HCT116 (cell line): Measurements from ENCODE around the gene CBX5. TPM values are rescaled to one million over a fixed set of nuclear protein-coding genes. Genes with fewer than 3 reads are reported as not detected.

Experiments used
- ATAC-seq: fragments of 200-7000 bp; cut with Tn5 transposase; 2 replicates; pipeline ENCODE4 v1.9.1; 2020; ENCODE audit warnings: mild to moderate bottlenecking, moderate library complexity
- BruUV-seq: library from RNA; stranded (reverse); fragments of 400-500 nt; replicated peaks from 2 replicates; lab custom pipeline; 2021; lab: Mats Ljungman, UMichigan
- CTCF ChIA-PET: fragments of 300-600 bp; sonication (Branson Sonifier 250); formaldehyde crosslinking; loops from one replicate; lab custom pipeline; 2021; ENCODE audit warnings: antibody characterized with exemption; lab: Charles Lee
- POLR2A ChIA-PET: fragments of 300-600, 350-600 bp; sonication (Branson Sonifier 250); formaldehyde crosslinking; loops from one replicate; lab custom pipeline; 2021; ENCODE audit warnings: antibody characterized with exemption; lab: Charles Lee
- RAD21 ChIA-PET, 2 experiments: fragments of 300-600 bp; sonication (Branson Sonifier 250); formaldehyde crosslinking; loops; one replicate each; lab custom pipeline; 2023; ENCODE audit warnings: low total read pairs in 2 of 2; ENCODE audit not compliant: uncharacterized antibody in 2 of 2, unreplicated experiment in 2 of 2, low non-redundant PET in 1 of 2; lab: Charles Lee
- DNase-seq: peaks from one replicate; pipeline ENCODE4 v3.0.0-alpha.2; 2010; ENCODE audit warnings: low read depth, low spot score
- H2AFZ ChIP-seq: fragments of 200-600 bp; shearing (Covaris generic), sonication (generic); 2 replicates; pipeline ENCODE4 v1.6.1; 2017; ENCODE audit warnings: low read depth, mixed run types, mixed read lengths, antibody characterized with exemption, low read length; ENCODE audit not compliant: poor library complexity, severe bottlenecking
- H3K27ac ChIP-seq: 2 replicates; pipeline ENCODE4 v1.5.1; 2012; ENCODE audit warnings: low read depth, low read length
- H3K27me3 ChIP-seq: fragments of 200-600 bp; sonication (generic); 2 replicates; pipeline ENCODE4 v1.6.1; 2016; ENCODE audit warnings: mixed run types, low read length, mixed read lengths; ENCODE audit not compliant: insufficient read depth
- H3K36me3 ChIP-seq, 2 experiments: fragments of 200-500 bp in 1 of 2; fragments of 200-600 bp in 1 of 2; sonication (Bioruptor generic) in 1 of 2; sonication (generic) in 1 of 2; 2 replicates each; pipeline versions ENCODE4 v1.5.1 to v1.6.1; 2014 to 2016; ENCODE audit warnings: low read length in 2 of 2, inconsistent platforms in 1 of 2, mixed read lengths in 1 of 2, mixed run types in 1 of 2; ENCODE audit not compliant: insufficient read depth in 2 of 2, control insufficient read depth in 1 of 2
- H3K4me1 ChIP-seq, 2 experiments: fragments of 200-600 bp in 1 of 2; sonication (generic) in 1 of 2; 2 replicates each; pipeline versions ENCODE4 v1.5.1 to v1.6.1; 2012 to 2017; ENCODE audit warnings: low read length in 2 of 2, inconsistent platforms in 1 of 2, mild to moderate bottlenecking in 1 of 2, mixed read lengths in 1 of 2, mixed run types in 1 of 2, moderate library complexity in 1 of 2; ENCODE audit not compliant: insufficient read depth in 2 of 2, control insufficient read depth in 1 of 2
- H3K4me2 ChIP-seq: fragments of 200-600 bp; sonication (generic); 2 replicates; pipeline ENCODE4 v1.6.1; 2017; ENCODE audit warnings: mixed run types, low read length, mixed read lengths
- H3K4me3 ChIP-seq, 2 experiments: fragments of 200-600 bp in 1 of 2; sonication (generic) in 1 of 2; replicated peaks in 1 of 2; 2 replicates each; pipeline ENCODE4 v1.5.1; 2011 to 2016; ENCODE audit warnings: low read length in 2 of 2, control low read depth in 1 of 2, low read depth in 1 of 2, mild to moderate bottlenecking in 1 of 2, mixed read lengths in 1 of 2, mixed run types in 1 of 2
- H3K79me2 ChIP-seq: fragments of 200-600 bp; sonication (generic); 2 replicates; pipeline ENCODE4 v1.6.1; 2017; ENCODE audit warnings: mild to moderate bottlenecking, mixed run types, low read length, moderate library complexity, mixed read lengths; ENCODE audit not compliant: insufficient read depth
- H3K9ac ChIP-seq: fragments of 200-600 bp; sonication (generic); 2 replicates; pipeline ENCODE4 v1.6.1; 2016; ENCODE audit warnings: low read length, mixed read lengths
- H3K9me2 ChIP-seq: fragments of 200-600 bp; sonication (generic), shearing (Covaris generic); 2 replicates; pipeline ENCODE4 v1.6.1; 2017; ENCODE audit warnings: mixed run types, mild to moderate bottlenecking, moderate library complexity; ENCODE audit not compliant: insufficient read depth
- H3K9me3 ChIP-seq, 2 experiments: fragments of 200-500 bp in 1 of 2; fragments of 200-600 bp in 1 of 2; sonication (Bioruptor generic) in 1 of 2; sonication (generic) in 1 of 2; 2 replicates each; pipeline ENCODE4 v1.6.1; 2014 to 2017; ENCODE audit warnings: low read length in 2 of 2, mixed read lengths in 2 of 2, inconsistent platforms in 1 of 2, low read depth in 1 of 2, mild to moderate bottlenecking in 1 of 2, mixed run types in 1 of 2, moderate library complexity in 1 of 2; ENCODE audit not compliant: control insufficient read depth in 1 of 2, insufficient read depth in 1 of 2
- H4K20me1 ChIP-seq: fragments of 200-600 bp; sonication (generic), shearing (Covaris generic); 2 replicates; pipeline ENCODE4 v1.6.1; 2017; ENCODE audit warnings: mixed run types, mild to moderate bottlenecking, moderate library complexity; ENCODE audit not compliant: insufficient read depth
- CBX3 ChIP-seq: IDR thresholded peaks from 2 replicates; pipeline ENCODE4 v1.6.1; 2012; ENCODE audit warnings: low read depth
- EZH2 ChIP-seq: fragments of 200-600 bp; sonication (generic); IDR thresholded peaks from 2 replicates; pipeline ENCODE4 v1.6.1; 2017; ENCODE audit warnings: antibody characterized with exemption, mixed run types
- FOSL1 ChIP-seq: IDR thresholded peaks from 2 replicates; pipeline ENCODE4 v1.6.1; 2012; ENCODE audit warnings: low read depth
- JUND ChIP-seq: IDR thresholded peaks from 2 replicates; pipeline ENCODE4 v1.6.1; 2012
- POLR2A ChIP-seq: IDR thresholded peaks from 2 replicates; pipeline ENCODE4 v1.7.0; 2011; ENCODE audit warnings: borderline replicate concordance; ENCODE audit not compliant: insufficient read depth, insufficient read length; ENCODE audit errors: extremely low read depth
- RAD21 ChIP-seq: IDR thresholded peaks from 2 replicates; pipeline ENCODE4 v1.6.1; 2012; ENCODE audit warnings: low read depth, mild to moderate bottlenecking
- SIN3A ChIP-seq: IDR thresholded peaks from 2 replicates; pipeline ENCODE4 v1.6.1; 2012; ENCODE audit warnings: low read depth
- SP1 ChIP-seq: IDR thresholded peaks from 2 replicates; pipeline ENCODE4 v1.6.1; 2012; ENCODE audit warnings: low read depth
- SRF ChIP-seq: IDR thresholded peaks from 2 replicates; pipeline ENCODE4 v1.6.1; 2012; ENCODE audit warnings: low read depth
- TCF7L2 ChIP-seq: IDR thresholded peaks from 2 replicates; pipeline ENCODE4 v1.7.0; 2011; ENCODE audit warnings: borderline replicate concordance, inconsistent platforms; ENCODE audit not compliant: insufficient read depth, insufficient read length; ENCODE audit errors: extremely low read depth
- YY1 ChIP-seq: IDR thresholded peaks from 2 replicates; pipeline ENCODE4 v1.6.1; 2011; ENCODE audit warnings: low read length, low read depth, moderate library complexity, mild to moderate bottlenecking; ENCODE audit not compliant: insufficient replicate concordance; ENCODE audit errors: extremely low read depth
- intact Hi-C: fragments of 100-400 bp; cut with micrococcal nuclease; formaldehyde crosslinking; loops from 2 replicates; pipeline ENCODE4 v1.10.0; 2022
- total RNA-seq: library from RNA; stranded (reverse); gene quantifications from one replicate; pipeline ENCODE4 v1.2.1, GENCODE V29; 2021; ENCODE audit not compliant: unreplicated experiment
- TF ChIP-seq, protein P1 (sequence below): IDR thresholded peaks from 2 replicates; pipeline ENCODE4 v1.6.1; 2011; ENCODE audit warnings: mild to moderate bottlenecking, low read length, moderate library complexity; ENCODE audit not compliant: insufficient replicate concordance; ENCODE audit errors: extremely low read depth
- TF ChIP-seq, protein P2 (sequence below): IDR thresholded peaks from 2 replicates; pipeline ENCODE4 v1.6.1; 2012
- TF ChIP-seq, protein P3 (sequence below): IDR thresholded peaks from 2 replicates; pipeline ENCODE4 v1.6.1; 2012

The CBX5 gene
- total RNA-seq, 1 experiment from 2014 or later, result 72.3 TPM

DNA sequence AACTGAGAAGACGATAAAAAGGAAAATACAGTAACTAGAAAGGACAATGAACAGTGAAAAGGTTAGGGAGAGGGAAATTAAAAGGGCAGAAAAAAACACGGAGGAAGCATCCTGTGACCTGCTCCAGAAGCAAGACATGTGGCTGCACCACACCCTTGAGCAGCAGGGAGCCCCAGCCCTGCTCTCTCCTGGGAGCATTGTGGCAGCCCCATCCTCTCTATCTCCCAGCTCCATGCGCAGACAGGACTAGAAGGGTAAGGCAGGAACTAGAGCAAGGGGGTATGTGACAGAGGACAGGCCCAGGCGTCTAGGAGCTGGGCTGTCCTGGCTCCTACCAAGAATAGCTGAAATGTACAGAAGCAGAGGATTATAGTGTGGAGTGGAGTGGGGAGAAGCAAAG lies 52.5 kb downstream of the CBX5 start:
- ATAC-seq, result no peak
- H2AFZ ChIP-seq, result no peak overlapping the region
- H3K9me3 ChIP-seq, result no peaks in the 10 kb centered on the region
- no peaks in the 10 kb centered on the region for H3K36me3 ChIP-seq
- no peaks in the 10 kb centered on the region for H3K9me2 ChIP-seq
- no peaks in the 10 kb centered on the region for H3K27me3 ChIP-seq
- H3K9ac ChIP-seq, result no peak overlapping the region
- DNase-seq, result no peak
- no peak overlapping the region for H3K4me3 ChIP-seq
- no TSS peak for BruUV-seq
- H3K4me1 ChIP-seq, result peaks cover 10 to 35% of the 10 kb centered on the region in 2 experiments
- ChIA-PET POLR2A (interaction anchor here (0.7 kb wide), 1 partner anchor 249 kb away, joined by 3 read pairs; no protein-coding TSS in a partner anchor), RAD21 (no interaction called here)
- H3K79me2 ChIP-seq, result no peaks in the 10 kb centered on the region
- H3K27ac ChIP-seq, result no peak overlapping the region
- no peak overlapping the region for H3K4me2 ChIP-seq
- TF ChIP-seq, protein P1, sequence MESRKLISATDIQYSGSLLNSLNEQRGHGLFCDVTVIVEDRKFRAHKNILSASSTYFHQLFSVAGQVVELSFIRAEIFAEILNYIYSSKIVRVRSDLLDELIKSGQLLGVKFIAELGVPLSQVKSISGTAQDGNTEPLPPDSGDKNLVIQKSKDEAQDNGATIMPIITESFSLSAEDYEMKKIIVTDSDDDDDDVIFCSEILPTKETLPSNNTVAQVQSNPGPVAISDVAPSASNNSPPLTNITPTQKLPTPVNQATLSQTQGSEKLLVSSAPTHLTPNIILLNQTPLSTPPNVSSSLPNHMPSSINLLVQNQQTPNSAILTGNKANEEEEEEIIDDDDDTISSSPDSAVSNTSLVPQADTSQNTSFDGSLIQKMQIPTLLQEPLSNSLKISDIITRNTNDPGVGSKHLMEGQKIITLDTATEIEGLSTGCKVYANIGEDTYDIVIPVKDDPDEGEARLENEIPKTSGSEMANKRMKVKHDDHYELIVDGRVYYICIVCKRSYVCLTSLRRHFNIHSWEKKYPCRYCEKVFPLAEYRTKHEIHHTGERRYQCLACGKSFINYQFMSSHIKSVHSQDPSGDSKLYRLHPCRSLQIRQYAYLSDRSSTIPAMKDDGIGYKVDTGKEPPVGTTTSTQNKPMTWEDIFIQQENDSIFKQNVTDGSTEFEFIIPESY, result no peak
- no peak for TF ChIP-seq POLR2A
- no peak for TF ChIP-seq SRF
- TF ChIP-seq CBX3, result no peak
- no peak for TF ChIP-seq RAD21
- no peak for TF ChIP-seq YY1
- TF ChIP-seq, all 23 proteins: peak for 0
- H4K20me1 ChIP-seq, result no peaks in the 10 kb centered on the region
- intact Hi-C loops, result no loop called here
- CTCF ChIA-PET, result interaction anchor here (0.9 to 1.9 kb wide), 4 partner anchors 24 to 153 kb away, joined by 3 to 6 read pairs (median 4); no protein-coding TSS in a partner anchor

DNA sequence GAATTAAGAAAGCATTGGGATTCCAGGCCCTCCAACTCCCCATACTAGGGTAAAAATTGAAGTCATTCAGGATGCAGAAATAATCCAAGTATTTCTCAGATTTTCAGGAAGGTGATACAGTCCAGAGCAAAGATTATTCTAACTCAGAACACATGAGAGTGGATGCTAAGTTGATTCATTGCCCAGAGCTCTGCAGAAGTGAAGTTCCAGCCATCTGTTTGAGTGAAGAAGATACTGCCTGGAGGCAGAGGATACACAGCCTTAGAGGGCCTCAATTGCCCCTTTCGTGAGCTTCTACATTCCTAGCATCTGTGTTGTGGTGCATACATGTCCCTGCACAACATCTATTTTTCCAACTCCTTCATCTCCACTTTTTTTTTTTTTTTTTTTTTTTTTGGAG lies 54.3 kb downstream of the CBX5 start:
- Histone ChIP-seq H4K20me1 (no peaks in the 10 kb centered on the region), H3K27me3 (no peaks in the 10 kb centered on the region), H3K9me3 (no peaks in the 10 kb centered on the region), H3K79me2 (no peaks in the 10 kb centered on the region), H3K9me2 (no peaks in the 10 kb centered on the region), H3K9ac (no peak overlapping the region), H3K36me3 (no peaks in the 10 kb centered on the region), H2AFZ (no peak overlapping the region), H3K4me2 (no peak overlapping the region), H3K4me3 (no peak overlapping the region), H3K27ac (no peak overlapping the region), H3K4me1 (peaks cover 10 to 38% of the 10 kb centered on the region in 2 experiments)
- CTCF ChIA-PET, result interaction anchor here (0.6 to 1.2 kb wide), 2 partner anchors 11 to 238 kb away, joined by 3 read pairs; no protein-coding TSS in a partner anchor
- BruUV-seq, result no TSS peak
- no peak for TF ChIP-seq SRF
- TF ChIP-seq EZH2, result no peak
- TF ChIP-seq CBX3, result no peak
- TF ChIP-seq, protein P2, sequence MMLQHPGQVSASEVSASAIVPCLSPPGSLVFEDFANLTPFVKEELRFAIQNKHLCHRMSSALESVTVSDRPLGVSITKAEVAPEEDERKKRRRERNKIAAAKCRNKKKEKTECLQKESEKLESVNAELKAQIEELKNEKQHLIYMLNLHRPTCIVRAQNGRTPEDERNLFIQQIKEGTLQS, result no peak
- TF ChIP-seq TCF7L2, result no peak
- TF ChIP-seq SP1, result no peak
- no peak for TF ChIP-seq RAD21
- no peak for TF ChIP-seq JUND
- no peak for TF ChIP-seq FOSL1
- TF ChIP-seq POLR2A, result no peak
- TF ChIP-seq, protein P3, sequence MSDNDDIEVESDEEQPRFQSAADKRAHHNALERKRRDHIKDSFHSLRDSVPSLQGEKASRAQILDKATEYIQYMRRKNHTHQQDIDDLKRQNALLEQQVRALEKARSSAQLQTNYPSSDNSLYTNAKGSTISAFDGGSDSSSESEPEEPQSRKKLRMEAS, result no peak
- no peak for TF ChIP-seq SIN3A
- ATAC-seq (no peak), DNase-seq (no peak)
- POLR2A ChIA-PET, result no interaction called here
- intact Hi-C loops, result no loop called here
- RAD21 ChIA-PET, result no interaction called here
